Measurements from ENCODE around the gene EYS.

EYS gene

GRCh38 chr6:64289931-64290330, 1417.1 kb downstream of the EYS start:
- DNase-seq (ENCODE audit: extremely low spot score), result no peak
- ChIA-PET CTCF (interaction anchor here (0.8 to 1.1 kb wide), 2 partner anchors 10 to 41 kb away, joined by 3 to 4 read pairs; no protein-coding TSS in a partner anchor), POLR2A (no interaction called here)
- TF ChIP-seq, protein P1, sequence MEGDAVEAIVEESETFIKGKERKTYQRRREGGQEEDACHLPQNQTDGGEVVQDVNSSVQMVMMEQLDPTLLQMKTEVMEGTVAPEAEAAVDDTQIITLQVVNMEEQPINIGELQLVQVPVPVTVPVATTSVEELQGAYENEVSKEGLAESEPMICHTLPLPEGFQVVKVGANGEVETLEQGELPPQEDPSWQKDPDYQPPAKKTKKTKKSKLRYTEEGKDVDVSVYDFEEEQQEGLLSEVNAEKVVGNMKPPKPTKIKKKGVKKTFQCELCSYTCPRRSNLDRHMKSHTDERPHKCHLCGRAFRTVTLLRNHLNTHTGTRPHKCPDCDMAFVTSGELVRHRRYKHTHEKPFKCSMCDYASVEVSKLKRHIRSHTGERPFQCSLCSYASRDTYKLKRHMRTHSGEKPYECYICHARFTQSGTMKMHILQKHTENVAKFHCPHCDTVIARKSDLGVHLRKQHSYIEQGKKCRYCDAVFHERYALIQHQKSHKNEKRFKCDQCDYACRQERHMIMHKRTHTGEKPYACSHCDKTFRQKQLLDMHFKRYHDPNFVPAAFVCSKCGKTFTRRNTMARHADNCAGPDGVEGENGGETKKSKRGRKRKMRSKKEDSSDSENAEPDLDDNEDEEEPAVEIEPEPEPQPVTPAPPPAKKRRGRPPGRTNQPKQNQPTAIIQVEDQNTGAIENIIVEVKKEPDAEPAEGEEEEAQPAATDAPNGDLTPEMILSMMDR (IDR thresholded peaks at IDR 0.05; ENCODE audit: control extremely low read depth, extremely low read depth, low read depth, missing control alignments), result no peak

DNA sequence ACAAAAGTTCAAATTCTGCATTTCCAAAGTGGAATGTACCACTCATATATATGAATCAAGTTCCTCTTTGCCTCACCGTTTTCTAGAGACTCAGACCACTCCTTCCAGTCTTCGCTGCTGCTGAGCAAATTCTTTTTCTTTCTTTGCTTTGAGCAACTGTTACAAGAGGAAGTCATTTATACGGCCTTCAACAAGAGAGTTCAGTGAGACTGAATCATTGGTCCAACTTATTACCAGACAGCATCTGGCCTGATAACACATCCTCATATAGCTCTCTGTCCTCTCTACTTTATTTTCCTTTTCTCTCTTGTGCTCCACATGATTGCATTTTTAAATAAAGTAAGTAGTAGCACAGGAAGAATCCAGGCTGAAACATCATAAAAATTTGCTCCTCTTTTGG, 1418.7 kb downstream of the EYS start:
- no peak for DNase-seq (ENCODE audit: extremely low spot score)
- CTCF ChIA-PET, result no interaction called here
- TF ChIP-seq, protein P1 (IDR thresholded peaks at IDR 0.05; ENCODE audit: control extremely low read depth, extremely low read depth, low read depth, missing control alignments), result no peak
- POLR2A ChIA-PET, result no interaction called here

DNA sequence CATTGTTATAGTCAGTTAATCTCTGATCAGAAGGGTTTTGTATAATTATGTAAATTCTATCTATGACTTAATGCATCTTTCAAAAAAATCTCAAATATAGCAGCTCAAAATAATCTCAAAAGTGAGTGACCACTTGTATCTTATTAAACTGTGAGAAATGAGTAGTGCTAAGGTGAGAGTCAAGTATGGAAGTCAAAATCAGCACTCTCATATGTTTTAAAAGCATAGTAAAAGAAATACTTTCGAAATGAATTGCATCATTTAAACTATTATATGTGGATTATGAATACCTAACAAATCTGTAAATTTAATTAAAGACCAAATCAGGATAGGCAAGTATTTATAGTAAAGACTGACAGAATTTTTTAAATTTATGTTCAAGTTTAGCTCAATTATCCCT, 1425.9 kb downstream of the EYS start:
- ChIA-PET CTCF (interaction anchor here (1.1 to 3.1 kb wide), 3 partner anchors 13 to 51 kb away, joined by 3 to 38 read pairs (median 3); no protein-coding TSS in a partner anchor), POLR2A (no interaction called here)
- TF ChIP-seq, protein P1 (IDR thresholded peaks at IDR 0.05; ENCODE audit: control extremely low read depth, extremely low read depth, low read depth, missing control alignments), result no peak
- DNase-seq (ENCODE audit: extremely low spot score), result no peak

GRCh38 chr6:64280569-64280968, 1426.5 kb downstream of the EYS start:
- DNase-seq (ENCODE audit: extremely low spot score), result no peak
- CTCF ChIA-PET, result interaction anchor here (0.6 to 3.1 kb wide), 6 partner anchors 10 to 52 kb away, joined by 3 to 38 read pairs (median 3); no protein-coding TSS in a partner anchor
- POLR2A ChIA-PET, result no interaction called here
- TF ChIP-seq, protein P1 (IDR thresholded peaks at IDR 0.05; ENCODE audit: control extremely low read depth, extremely low read depth, low read depth, missing control alignments), result peak; percentile 49

GRCh38 chr6:64270083-64270482, 1436.9 kb downstream of the EYS start:
- TF ChIP-seq, protein P1 (IDR thresholded peaks at IDR 0.05; ENCODE audit: control extremely low read depth, extremely low read depth, low read depth, missing control alignments), result no peak
- ChIA-PET POLR2A (no interaction called here), CTCF (no interaction called here)
- no peak for DNase-seq (ENCODE audit: extremely low spot score)

- peak; percentile 10 for DNase-seq (ENCODE audit: extremely low spot score)
- ChIA-PET CTCF (interaction anchor here (1.2 to 2.5 kb wide), 3 partner anchors 12 to 15 kb away, joined by 3 to 7 read pairs (median 4); no protein-coding TSS in a partner anchor), POLR2A (no interaction called here)
- TF ChIP-seq, protein P1 (IDR thresholded peaks at IDR 0.05; ENCODE audit: control extremely low read depth, extremely low read depth, low read depth, missing control alignments), result no peak
Measured at GRCh38 chr6:64266351-64266821, 1440.6 kb downstream of the EYS start.

Measured in GM10248 (cell line).